ENCODE results near the gene ZPBP2.
"Not testable (repeated sequence)": the region's sequence is repeated elsewhere in the genome, so short reads cannot be mapped to it uniquely, and the experiment has no call there.

Gene ZPBP2

GRCh38 chr17:39861235-39861634 lies 6.8 kb upstream of the ZPBP2 start:
- no peak for DNase-seq

DNA sequence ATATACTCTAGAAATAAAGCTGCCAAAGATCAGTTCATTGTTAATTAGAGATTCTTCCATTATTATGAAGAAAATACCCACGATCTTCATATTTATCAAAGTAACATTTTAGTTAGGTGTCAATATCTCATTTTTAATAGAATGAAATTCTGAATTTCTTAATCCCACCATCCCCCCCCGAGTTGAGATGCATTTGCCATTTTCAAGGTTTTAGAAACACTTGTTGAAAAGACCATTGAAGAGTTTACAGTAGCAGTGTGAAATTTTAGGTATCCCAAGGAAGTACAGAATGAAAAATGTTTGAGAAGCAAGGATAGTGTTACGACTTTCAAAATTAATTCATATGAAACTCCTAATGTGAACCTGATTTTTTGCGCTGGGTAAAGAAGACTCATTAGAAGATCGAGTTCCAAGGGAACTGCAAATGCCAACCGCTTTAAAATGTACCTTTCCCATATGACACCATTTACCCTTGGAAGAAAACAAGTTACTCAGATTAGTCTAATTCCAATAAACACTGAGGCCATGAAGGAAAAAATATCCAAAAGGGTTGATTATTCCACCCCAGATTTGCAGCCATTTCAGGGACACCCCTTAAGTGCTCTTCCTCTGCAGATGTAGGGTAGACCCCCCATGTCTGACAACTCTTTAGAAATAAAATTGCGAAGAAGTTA lies 4.6 kb upstream of the ZPBP2 start:
- no peak for DNase-seq

DNA sequence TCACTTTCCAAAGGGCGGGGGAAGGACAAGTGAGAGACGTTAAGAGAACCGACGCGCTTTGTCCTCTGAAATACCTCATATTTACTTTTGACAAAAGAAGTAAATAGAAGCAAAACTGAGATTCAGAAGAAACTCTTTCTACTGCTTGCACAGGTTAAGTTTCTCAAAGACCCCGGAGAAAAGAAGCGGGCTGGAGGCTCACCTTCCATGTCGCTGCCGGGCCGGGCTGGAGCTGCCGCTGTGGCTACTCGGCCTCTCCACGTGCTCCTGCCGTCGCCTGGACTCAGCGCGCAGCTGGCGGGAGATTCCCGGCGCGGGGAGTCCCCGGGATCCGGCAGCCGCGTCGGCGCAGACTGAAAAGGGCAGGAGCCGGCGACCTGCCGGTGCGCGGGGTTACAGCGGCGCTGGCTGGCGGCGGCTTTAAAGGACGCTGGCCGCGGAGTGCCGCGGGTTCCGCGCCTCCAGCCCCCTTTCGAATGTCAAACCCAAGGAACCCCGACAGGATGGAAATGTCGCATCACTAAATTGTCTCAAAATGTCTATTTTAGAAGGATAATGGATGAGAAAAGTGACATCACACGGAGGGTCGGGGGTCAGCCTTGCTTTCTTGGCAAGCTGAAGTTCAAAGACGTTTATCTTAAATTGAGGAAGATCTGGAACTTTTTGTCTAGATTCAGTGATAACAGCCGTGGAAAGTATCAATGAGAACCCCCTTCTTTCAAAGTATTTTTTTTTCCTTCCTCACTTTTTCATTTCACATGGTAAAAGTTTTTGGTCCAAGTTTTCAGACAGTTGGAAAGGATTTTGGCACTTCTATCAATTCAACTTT lies 3.9 kb upstream of the ZPBP2 start, which contains the start of gene IKZF3:
Gene IKZF3, minus strand, starts transcription at position 395 of the 829 bp plus-strand sequence. Its CDS starts 186 bp downstream, at position 209.
- DNase-seq: no peak

DNA sequence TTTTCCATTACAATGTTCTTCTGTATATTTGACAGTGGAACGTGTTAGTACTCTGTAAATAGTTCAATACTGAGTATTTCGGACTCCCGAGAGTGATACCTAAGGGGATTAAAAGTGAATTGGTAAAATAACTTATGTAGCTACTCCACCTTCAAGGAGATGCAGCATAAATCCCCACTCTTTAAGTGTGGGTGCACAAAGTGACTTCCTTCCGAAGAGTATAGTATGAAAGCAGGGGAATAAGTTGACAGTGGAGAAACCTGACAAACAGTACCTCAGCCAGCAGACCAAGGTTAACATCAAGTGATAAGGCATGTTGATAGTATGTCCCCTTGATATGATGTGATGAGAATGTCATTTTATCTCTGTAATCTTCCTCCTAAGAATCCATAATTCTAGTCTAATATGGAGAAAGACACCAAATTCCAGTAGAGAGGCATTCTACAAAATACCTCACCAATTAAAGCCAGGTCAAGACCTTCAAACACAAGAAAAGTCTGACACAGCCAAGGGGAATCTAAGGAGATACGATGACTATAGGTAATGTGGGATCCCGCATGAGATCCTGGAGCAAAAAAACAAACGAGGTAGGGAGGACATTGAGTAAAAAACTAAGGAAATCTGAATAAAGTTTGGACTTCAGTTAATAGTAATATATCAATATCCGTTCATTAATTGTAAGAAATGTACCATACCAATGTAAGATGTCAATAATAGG lies 1.8 kb upstream of the ZPBP2 start:
- DNase-seq: no peak

DNA sequence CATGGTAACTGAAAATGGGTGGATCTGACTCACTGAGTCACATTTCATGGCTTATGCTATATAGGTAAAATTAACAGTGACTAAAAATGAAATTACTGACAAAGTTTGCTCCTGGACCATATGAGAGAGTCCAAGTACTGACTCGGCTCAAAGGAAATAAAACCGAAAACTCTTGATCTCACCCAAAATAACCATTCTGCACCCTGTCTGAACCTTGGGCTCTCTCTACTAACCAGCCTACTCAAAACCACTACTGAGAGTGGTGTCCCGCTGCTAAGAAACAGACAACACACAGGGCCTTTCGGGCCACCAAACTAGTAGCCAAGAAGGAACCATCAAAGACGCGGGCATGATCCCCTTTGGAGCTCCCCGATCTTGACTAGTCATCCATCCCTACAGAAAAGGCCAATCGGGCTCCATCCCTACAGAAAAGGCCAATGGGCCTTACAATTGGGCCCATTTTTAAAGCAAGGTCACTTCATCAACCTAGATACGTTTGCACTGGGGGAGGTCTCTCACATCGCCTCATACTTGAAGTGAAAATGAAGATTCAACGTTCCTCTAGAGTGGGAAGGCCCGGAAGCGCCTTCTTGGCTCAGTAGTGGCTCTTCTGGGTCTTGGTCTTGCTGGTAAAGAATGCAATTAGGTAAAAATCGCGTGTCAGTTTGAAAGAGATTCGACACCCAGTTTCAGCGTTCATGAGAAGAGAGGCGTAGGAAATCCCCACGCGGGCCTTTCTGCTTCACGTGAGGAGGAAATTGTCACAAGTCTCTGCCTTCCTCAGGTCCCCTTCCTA lies 720 bp upstream of the ZPBP2 start:
- DNase-seq: no peak

DNA sequence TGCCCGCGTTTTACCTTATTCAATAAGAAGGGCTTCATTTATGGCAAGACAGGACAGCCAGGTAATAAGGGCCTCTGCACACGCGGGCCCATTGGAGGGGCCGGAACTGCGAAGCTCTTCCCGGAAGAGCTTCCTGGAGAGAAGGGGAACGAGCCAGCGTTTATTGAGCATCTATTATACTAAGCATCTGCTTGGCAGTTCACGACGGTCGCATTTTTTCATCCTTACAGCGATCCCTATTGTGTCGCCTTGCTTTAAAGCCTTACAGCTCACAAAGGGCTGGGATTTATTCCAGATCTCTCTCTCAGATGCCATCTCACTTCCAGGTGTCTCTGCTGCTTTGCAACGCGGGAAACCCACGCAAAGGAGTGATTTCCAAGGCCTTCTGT lies 546 bp downstream of the ZPBP2 start:
- DNase-seq: no peak

DNA sequence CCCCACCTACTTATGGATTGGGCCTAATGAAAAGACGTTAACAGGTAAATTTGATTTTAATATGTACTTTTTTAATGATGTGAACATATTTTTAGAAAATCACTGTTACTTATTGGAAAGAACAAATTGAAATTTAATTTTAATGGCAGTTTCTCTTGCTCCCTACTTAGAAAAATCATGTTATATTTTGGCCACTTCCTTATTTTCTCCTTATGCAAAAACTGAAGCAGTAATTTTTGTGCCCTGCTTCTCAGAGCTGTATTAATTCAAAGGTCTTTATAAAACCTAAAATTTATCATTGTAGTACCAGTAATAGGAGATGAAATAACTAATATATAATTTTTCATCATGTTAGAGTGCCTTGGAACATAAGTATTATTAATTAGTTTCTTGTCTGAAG lies 2.8 kb downstream of the ZPBP2 start:
- DNase-seq: no peak

DNA sequence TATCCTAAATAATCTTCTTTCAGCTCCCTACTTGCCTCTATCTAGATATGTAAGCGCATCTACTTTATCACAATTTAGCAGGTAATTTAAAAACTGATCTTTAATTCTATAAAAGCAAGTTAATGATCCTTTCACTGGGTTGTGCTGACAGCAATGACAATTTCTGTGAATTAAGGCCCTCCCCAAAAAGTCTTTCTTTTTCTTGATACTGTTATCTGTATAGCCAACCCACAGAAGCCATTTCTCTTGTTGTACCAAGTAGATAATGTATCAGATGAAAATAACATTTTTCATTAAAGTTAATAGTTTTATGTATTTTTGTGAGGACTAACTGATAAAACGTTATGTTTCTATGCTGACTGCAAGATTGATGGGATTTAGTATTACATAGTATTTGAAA lies 3.8 kb downstream of the ZPBP2 start:
- DNase-seq: no peak

DNA sequence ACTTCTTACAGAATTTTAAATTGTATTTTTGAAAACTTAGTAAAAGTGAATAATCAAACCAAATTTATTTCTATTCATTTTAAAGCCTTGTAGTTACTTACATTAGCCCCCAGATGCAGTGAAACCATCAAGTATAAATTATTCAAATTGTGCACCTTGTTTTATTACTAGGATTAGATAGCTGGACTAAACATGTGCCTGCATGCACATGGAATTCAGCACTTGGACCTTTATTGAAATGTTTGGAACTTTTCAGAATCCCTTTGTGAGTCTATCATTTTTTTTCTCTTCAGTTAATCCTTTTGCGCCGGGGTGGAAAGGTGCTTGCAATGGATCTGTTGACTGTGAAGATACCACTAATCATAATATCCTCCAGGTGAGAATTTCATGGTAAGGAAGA lies 4.7 kb downstream of the ZPBP2 start:
- no peak for DNase-seq

DNA sequence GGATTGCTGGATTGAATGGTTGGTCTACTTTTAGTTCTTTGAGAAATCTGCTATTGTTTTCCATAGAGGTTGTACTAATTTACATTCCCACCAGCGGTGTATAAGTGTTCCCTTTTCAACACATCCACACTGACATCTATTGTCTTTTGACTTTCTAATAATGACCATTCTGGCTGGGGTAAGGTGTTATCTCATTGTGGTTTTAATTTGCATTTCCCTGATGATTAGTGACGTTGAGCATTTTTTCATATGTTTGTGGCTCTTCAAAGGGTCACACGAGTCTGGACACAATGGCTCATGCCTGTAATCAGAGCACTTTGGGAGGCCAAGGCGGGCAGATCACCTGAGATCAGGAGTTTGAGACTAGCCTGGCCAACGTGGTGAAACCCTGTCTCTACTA lies 18.1 kb downstream of the ZPBP2 start:
- not testable (repeated sequence) for DNase-seq

GRCh38 chr17:39887078-39887477 lies 19.1 kb downstream of the ZPBP2 start:
- DNase-seq: no peak

DNA sequence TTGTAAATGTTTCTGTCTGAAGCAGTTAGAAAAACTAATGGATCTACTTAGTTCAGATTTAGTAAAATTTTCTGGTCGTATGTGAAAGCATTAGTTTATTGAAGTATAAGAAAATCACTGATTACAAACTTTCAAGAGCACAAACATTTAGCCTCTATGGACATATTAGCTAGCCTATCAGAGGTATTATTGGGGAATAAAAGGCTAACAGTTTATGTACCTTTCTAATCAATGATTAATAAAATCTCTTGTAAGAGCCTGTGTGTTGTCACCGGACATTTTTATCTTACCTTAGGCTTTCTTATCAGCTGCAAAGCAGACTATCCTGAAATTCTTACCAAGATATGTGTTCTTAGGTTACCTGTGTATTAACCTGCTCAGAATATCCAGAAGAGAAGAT lies 21.2 kb downstream of the ZPBP2 start:
- DNase-seq: no peak

DNA sequence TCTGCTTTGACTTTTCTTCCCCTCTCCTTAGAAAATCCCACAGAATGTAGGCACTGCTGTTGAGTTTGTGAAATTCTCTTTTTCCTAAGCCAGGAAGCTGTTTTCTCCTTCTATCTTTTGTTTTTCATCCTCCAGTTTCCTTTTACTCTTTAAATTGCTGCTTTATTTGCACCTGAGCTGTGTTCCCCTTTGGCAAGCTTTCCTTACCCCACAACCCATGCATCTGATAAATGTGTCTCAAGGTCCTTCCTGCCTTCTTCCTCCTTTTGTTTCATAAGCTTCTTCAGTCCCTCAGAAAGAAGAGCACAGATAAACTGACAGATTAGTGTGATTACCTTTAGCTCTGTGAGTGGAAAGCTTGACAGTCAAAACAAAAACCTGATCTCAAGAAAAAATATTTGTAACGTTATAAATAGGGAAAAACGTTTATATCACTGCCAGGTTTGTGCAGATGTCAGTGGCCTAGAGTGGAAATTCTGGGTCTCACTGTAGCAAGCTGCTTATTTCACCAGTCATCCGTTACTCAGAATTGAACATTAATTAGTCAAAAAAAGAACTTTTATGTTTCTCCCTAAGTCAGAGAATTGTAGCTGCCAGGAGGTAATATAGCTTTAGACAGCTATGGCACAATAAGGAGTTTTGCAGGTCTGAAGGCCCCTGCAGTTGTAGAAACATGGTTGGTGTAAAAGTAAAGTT lies 26.8 kb downstream of the ZPBP2 start:
- DNase-seq: no peak

- no peak for DNase-seq
Measured at GRCh38 chr17:39898088-39898487, 30.1 kb downstream of the ZPBP2 start.

DNA sequence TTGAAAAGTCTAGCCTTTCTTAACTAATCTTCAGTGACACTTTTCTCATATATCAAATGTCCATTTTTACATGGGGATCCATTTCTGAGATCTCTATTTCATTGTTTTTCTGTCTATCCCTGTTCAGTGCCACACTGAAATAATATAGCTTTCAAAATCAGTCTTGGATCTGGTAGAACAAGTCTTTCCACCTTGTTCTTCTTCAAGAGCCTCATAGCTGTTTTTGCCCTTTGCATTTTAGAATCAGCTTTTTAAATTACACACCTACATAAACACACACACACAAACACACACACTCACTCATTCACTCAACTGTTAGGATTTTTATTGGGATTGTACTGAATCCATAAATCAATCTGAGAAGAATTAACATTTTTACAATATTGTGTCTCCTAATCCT lies 31.2 kb downstream of the ZPBP2 start:
- DNase-seq: no peak

DNA sequence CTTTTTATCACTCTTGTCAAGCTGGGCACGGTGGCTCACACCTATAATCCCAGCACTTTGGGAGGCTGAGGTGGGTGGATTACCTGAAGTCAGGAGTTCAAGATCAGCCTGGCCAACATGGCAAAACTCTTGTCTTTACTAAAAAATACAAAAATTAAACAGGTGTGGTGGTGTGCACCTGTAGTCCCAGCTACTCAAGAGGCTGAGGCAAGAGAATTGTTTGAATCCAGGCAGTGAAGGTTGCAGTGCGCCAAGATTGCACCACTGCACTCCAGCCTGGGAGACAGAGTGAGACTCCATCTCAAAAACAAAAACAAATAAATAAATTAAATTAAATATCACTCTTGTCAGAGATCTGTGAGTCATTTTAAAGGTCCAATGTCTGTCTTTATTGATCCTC lies 34.0 kb downstream of the ZPBP2 start:
- DNase-seq: not testable (repeated sequence)

DNA sequence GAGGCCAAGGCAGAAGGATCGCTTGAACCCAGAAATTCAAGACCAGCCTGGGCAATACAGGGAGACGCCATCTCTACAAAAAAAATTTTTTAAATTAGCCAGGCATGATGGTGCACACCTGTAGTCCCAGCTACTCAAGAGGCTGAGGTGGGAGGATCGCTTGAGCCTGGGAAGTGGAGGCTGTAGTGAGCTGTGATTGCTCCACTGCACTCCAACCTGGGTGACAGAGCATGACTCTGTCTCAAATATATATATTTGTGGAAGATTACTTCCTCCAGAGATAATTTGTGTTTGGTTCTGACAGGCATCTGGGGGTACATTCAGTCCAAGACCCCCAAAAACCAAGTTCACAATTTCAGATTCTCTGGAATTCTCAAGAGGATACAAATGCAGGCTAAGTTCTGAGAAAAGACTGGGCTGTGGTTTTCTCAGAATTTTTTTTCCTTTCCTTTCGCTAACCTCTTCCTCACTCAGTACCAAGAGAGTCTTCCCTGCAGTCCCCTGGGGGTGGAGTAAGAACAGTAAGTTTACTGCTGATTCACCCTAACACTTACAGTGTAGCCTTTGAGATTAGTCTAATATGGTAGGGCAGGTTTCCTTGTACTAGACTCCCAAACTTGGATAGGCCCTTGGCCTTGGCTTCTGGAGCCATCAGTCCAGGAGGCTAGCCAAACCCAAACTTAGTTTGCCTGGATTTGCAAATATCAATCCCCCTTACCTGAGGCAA lies 35.3 kb downstream of the ZPBP2 start:
- DNase-seq: no peak

DNA sequence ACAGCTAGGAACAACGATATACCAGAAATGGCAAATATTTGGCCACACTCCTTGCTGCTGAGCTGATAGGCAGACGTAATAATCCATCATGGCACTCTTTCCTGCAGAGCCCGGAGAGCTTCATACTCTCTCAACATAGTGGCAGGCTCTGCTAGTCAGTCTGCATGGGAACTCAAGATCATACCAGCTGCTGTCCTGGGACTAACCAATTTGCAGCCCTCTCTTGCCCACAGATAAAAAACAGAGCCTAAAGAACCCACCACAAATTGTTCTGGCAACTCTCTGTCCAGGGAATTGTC lies 36.9 kb downstream of the ZPBP2 start:
- DNase-seq: no peak

DNA sequence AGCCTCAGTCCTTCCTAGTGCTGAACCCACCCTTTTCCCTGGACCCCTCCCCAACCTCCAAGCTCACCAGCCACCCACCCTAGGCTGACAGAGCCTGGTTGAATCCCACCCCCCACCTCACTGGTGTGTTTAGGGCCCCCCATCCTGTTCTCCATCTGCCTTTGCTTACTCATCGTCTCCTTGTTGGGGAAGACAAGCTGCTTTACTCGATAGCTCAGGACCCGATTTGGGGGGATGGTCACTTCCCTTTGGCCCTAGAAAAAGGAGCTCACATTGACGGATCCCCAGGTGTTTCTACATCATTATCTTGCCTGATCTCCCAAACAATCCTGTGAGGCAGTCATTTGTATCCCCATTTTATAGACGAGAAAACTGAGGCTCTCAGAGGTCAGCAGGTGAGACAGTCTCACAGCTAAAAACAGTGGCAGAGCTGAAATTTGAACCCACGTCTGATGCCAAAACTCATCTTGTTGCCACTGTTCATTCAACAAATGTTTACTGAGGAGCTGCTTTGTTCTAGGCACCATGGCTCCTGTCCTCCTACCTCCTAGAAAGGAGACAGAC lies 40.9 kb downstream of the ZPBP2 start:
- no peak for DNase-seq

DNA sequence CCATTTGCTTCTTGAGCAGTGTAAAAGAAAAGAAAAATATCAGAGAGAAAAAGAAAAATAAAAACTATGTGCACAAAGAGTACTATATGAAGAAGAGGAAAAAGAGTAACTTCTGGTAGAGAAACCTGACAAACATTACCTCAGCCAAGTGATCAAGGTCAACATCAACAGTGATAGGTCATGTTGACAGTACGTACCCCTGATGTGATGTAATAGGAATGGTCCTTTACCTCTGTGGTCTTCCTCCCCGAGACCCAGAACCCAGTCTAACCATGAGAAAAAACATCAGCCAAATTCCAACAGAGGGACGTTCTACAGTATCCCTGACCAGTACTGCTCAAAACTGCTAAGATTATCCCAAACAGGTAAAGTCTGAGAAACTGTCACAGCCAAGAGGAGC lies 46.0 kb downstream of the ZPBP2 start:
- no peak for DNase-seq

DNA sequence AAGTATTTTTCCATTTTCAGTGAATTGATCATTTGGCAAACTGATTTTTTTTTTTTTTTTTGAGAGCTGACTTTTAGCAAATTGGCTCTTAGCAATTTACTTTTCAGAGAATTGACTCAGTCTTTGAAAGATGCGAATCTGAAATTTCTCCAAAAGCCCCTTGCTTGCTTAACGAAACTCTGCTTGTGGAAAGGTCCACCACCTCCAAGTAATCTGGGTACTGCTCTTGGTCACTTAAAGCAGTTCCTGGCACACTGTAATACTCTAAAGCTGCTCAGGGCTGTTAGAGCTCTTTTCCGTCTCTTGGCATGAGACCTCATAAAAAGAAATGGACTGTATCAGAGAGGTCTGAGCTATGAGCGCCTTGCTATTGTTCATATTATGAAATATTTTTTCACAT lies 47.6 kb downstream of the ZPBP2 start:
- no peak for DNase-seq

DNA sequence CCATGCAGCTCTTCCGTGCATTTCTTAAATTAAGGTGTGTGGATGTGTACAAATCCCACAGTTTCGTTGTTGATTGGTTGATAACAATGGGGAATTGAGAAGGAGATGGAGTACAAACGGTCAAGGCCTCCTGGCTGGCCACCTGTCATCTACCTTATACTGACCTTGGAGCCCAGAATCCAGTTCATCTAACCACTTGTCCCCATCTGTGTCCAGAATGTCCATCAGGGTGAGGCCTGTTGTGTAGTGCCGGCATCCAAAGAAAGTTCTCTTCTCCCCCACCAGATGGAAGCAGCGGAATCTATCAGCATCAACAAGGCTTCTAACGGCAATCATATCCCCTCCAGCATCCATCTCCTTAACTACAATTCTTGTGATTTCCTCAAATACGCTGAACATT lies 48.9 kb downstream of the ZPBP2 start:
- DNase-seq: no peak
